Measurements from ENCODE around the gene FBLN1.
"Not testable (repeated sequence)": the region's sequence is repeated elsewhere in the genome, so short reads cannot be mapped to it uniquely, and the experiment has no call there.

The FBLN1 gene

GRCh38 chr22:45493286-45493771 lies 9.4 kb upstream of the FBLN1 start:
- Histone ChIP-seq H3K4me1 (ENCODE audit: low read length) (no peaks in the 10 kb centered on the region), H3K36me3 (replicated peaks; ENCODE audit: low read depth, low read length) (no peaks in the 10 kb centered on the region), H4K20me1 (ENCODE audit: insufficient read depth, low read length) (no peaks in the 10 kb centered on the region), H3K79me2 (ENCODE audit: low read length) (no peaks in the 10 kb centered on the region), H2AFZ (ENCODE audit: low read depth, low read length) (no peak overlapping the region), H3K27ac (ENCODE audit: low read length) (no peak overlapping the region), H3K9ac (ENCODE audit: low read length) (no peak overlapping the region), H3K4me2 (ENCODE audit: low read length) (no peak overlapping the region), H3K27me3 (ENCODE audit: low read depth, low read length) (peaks cover 9% of the 10 kb centered on the region), H3K4me3 (ENCODE audit: low read length) (no peak overlapping the region), H3K9me3 (ENCODE audit: insufficient read depth, low read length) (peaks cover 8% of the 10 kb centered on the region; the same call in 1 of the 2 replicates)
- TF ChIP-seq EZH2phosphoT487 (IDR thresholded peaks at IDR 0.05; ENCODE audit: low read depth) (no peak), CTCF (IDR thresholded peaks at IDR 0.05; ENCODE audit: low read depth, low read length) (no peak)

GRCh38 chr22:45494306-45494705 lies 8.4 kb upstream of the FBLN1 start:
- H3K27me3 ChIP-seq (ENCODE audit: low read depth, low read length); H3K27ac ChIP-seq (ENCODE audit: low read length); H3K4me2 ChIP-seq (ENCODE audit: low read length); H2AFZ ChIP-seq (ENCODE audit: low read depth, low read length); H3K9ac ChIP-seq (ENCODE audit: low read length); H3K79me2 ChIP-seq (ENCODE audit: low read length); H3K4me3 ChIP-seq (ENCODE audit: low read length); H3K4me1 ChIP-seq (ENCODE audit: low read length); H3K36me3 ChIP-seq (replicated peaks; ENCODE audit: low read depth, low read length); H4K20me1 ChIP-seq (ENCODE audit: insufficient read depth, low read length); H3K9me3 ChIP-seq (ENCODE audit: insufficient read depth, low read length): not testable (repeated sequence)

GRCh38 chr22:45495616-45496015 lies 7.1 kb upstream of the FBLN1 start:
- not testable (repeated sequence) for H3K4me3 ChIP-seq (ENCODE audit: low read length); H3K4me2 ChIP-seq (ENCODE audit: low read length); H3K27me3 ChIP-seq (ENCODE audit: low read depth, low read length); H4K20me1 ChIP-seq (ENCODE audit: insufficient read depth, low read length); H3K9me3 ChIP-seq (ENCODE audit: insufficient read depth, low read length); H3K79me2 ChIP-seq (ENCODE audit: low read length); H3K36me3 ChIP-seq (replicated peaks; ENCODE audit: low read depth, low read length); H3K4me1 ChIP-seq (ENCODE audit: low read length); H2AFZ ChIP-seq (ENCODE audit: low read depth, low read length); H3K9ac ChIP-seq (ENCODE audit: low read length); H3K27ac ChIP-seq (ENCODE audit: low read length)

- peaks cover 7% of the 10 kb centered on the region; the same call in 1 of the 2 replicates for H3K27me3 ChIP-seq (ENCODE audit: low read depth, low read length)
- no peak for TF ChIP-seq CTCF (IDR thresholded peaks at IDR 0.05; ENCODE audit: low read depth, low read length)
- TF ChIP-seq EZH2phosphoT487 (IDR thresholded peaks at IDR 0.05; ENCODE audit: low read depth): no peak
- no peak overlapping the region for H3K27ac ChIP-seq (ENCODE audit: low read length)
- no peak overlapping the region for H3K4me2 ChIP-seq (ENCODE audit: low read length)
- H3K4me3 ChIP-seq (ENCODE audit: low read length): no peak overlapping the region
- H3K9me3 ChIP-seq (ENCODE audit: insufficient read depth, low read length): no peaks in the 10 kb centered on the region
- H3K79me2 ChIP-seq (ENCODE audit: low read length): no peaks in the 10 kb centered on the region
- H3K36me3 ChIP-seq (replicated peaks; ENCODE audit: low read depth, low read length): no peaks in the 10 kb centered on the region
- H3K4me1 ChIP-seq (ENCODE audit: low read length): no peaks in the 10 kb centered on the region
- H4K20me1 ChIP-seq (ENCODE audit: insufficient read depth, low read length): no peaks in the 10 kb centered on the region
- H3K9ac ChIP-seq (ENCODE audit: low read length): no peak overlapping the region
- H2AFZ ChIP-seq (ENCODE audit: low read depth, low read length): no peak overlapping the region
Observed at GRCh38 chr22:45496451-45496941, 6.2 kb upstream of the FBLN1 start.

GRCh38 chr22:45497351-45498145 lies 5.1 kb upstream of the FBLN1 start:
- Histone ChIP-seq H3K27ac (ENCODE audit: low read length) (no peak overlapping the region), H3K4me1 (ENCODE audit: low read length) (no peaks in the 10 kb centered on the region), H4K20me1 (ENCODE audit: insufficient read depth, low read length) (no peaks in the 10 kb centered on the region), H3K79me2 (ENCODE audit: low read length) (no peaks in the 10 kb centered on the region), H3K36me3 (replicated peaks; ENCODE audit: low read depth, low read length) (no peaks in the 10 kb centered on the region), H3K9ac (ENCODE audit: low read length) (no peak overlapping the region), H3K4me2 (ENCODE audit: low read length) (no peak overlapping the region), H3K27me3 (ENCODE audit: low read depth, low read length) (no peaks in the 10 kb centered on the region; the same call in 1 of the 2 replicates), H3K9me3 (ENCODE audit: insufficient read depth, low read length) (no peaks in the 10 kb centered on the region), H3K4me3 (ENCODE audit: low read length) (no peak overlapping the region), H2AFZ (ENCODE audit: low read depth, low read length) (no peak overlapping the region)
- TF ChIP-seq EZH2phosphoT487 (IDR thresholded peaks at IDR 0.05; ENCODE audit: low read depth) (no peak), CTCF (IDR thresholded peaks at IDR 0.05; ENCODE audit: low read depth, low read length) (no peak)
